GM18498 (cell line): ENCODE results near the gene HEY2.
"Not testable (repeated sequence)": the region's sequence is repeated elsewhere in the genome, so short reads cannot be mapped to it uniquely, and the experiment has no call there.

Source experiments
- ATAC-seq: cut with Tn5 transposase; IDR thresholded peaks from one replicate; pipeline ENCODE4 v1.9.1; 2021; ENCODE audit warnings: mild to moderate bottlenecking, moderate library complexity; ENCODE audit not compliant: unreplicated experiment

HEY2 gene

DNA sequence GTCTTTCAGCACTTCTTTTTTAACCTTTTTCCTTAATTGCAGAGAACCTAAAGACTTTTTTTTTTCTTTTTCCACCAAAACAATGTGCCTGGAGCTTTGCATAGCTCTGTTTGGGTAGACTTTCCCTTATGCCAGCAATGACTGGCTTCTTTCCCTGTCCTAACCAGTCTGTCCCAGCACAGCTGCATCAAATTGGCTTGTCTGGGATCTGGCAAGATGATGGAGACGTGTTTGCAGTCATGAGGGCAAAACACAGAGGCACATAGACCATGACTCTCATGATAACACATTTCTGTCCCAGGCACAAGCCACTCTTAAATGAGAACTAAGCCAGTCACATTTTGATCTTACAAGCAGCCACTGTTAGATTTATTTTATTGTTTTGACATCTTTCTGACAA lies 16.5 kb downstream of the HEY2 start:
- ATAC-seq = no peak

DNA sequence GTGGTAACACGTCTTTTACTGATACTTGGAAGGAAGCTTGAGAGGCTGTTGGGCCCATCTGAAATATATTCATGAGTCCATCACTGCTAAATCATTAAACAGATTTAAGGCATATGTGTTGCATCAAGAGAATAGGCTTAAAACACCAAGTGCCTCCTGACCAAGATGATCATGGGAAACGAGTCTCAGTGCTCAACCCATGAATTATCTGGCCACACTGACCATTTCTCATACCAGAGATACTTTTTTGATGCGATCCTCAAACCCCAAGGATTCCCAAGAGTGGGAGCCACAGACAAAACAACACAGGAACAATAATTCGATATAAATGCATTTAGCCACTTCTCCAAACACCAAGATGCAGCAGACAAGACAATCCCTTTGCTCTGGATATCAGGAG lies 17.2 kb downstream of the HEY2 start:
- no peak for ATAC-seq

DNA sequence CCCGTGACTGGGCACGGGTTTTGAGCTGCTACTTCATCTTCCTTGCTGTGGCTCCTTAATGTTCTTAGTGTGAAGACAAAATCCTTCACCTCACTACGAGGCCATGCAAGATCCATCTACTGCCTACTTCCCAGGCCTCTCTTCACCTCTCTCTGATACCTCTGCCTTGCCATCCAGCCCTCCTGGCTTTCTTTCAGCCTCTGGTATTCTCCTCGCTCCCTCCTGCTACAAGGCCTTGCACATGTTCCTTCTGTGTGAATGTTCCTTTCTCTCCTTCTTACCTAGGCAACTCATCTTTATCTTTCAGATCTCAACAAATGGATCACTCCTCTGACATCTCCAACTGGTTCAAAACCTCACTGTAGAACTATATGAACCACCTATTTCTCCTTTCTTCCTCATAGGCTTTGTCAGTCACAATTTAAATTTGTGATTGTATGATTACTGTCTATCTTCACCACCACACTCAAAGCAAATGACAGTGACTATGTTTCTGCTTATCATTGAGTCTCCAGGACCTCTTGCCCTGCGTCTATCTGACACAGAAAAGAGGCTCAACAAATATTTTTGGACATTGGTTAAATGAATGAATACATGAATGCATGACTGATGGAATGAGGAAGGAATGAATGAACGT lies 19.8 kb downstream of the HEY2 start:
- ATAC-seq = no peak

DNA sequence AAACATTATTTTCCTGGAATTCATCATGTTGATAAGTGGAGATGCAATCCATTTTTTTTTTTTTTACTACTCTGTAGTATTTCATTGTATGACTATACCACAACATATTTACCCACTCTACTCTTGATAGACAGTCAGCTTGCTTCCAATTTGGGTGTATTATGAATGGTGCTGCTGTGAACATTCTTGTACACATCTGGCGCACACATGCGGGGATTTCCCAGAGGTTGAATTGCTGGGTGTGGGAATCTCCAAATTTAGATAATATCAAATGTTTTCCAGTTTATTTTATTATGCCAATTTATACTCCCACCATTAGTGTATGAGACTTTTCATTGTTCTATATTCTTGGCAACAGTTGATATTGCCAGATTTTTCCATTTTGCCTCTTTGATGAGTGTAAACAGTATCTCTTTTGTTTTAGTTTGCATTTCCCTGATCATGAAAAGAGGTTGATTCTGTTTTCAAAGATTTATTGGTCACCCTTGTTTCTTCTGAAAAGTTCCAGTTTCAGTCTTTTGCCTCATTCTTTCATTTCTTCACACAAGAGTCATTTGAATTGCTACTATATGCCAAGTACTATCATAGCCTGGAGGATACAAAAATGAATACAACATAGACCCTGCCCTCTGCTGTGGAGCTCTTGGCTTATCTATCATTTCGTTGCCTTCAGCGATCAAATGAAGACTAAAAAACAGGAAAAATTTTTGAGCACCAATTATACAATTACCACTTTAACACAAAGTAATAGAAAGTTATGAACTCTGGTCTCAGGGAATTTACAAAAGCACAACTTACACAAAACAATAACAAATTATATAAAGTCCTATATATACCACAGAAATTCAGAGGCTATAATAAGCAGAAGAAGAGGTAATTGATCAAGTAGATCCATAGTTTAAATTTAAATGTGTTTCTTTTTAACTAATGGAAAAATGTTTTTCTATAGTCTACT lies 24.2 kb downstream of the HEY2 start:
- no peak for ATAC-seq

DNA sequence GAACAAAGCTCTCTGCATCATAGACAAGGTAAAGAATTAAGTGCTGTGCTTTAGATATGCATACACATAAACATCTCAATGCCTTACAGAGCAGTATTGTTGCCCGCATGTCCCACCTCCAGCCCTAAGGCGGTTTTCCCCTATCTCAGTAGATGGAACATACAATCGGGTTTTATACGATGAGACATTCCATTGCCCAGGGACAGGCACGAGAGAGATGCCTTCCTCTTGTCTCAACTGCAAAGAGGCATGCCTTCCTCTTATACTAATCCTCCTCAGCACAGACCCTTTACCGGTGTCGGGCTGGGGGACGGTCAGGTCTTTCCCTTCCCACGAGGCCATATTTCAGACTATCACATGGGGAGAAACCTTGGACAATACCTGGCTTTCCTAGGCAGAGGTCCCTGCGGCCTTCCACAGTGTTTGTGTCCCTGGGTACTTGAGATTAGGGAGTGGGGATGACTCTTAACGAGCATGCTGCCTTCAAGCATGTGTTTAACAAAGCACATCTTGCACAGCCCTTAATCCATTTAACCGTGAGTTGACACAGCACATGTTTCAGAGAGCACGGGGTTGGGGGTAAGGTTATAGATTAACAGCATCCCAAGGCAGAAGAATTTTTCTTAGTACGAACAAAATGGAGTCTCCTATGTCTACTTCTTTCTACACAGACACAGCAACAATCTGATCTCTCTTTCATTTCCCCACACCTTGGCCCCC lies 26.8 kb downstream of the HEY2 start:
- not testable (repeated sequence) for ATAC-seq

DNA sequence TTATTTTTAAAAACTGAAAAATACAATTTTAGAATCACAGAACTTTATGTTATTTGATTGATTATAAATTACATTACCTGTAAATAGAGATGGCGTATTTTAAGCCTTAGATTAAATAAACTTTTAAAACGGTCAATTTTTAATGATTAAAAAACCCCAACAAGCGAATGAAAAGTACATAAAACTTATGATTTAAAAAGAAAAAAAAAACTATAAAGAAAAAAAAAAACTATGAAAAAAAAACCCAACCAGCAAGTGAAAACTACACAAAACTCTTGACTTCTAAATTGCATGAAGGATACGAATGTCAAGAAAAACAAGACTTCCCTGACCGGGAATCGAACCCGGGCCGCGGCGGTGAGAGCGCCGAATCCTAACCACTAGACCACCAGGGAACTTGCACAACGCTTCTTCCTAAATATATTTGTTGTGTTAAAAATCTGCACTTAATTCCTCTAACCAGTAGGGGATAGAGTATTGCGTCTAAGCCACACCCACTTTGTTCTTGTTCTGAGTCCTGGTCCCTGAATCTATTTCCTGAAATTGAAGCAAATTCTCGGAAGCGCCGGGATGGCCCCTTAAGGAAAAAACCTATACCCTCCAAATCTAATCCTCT lies 30.6 kb downstream of the HEY2 start:
- peak; percentile 81 for ATAC-seq

DNA sequence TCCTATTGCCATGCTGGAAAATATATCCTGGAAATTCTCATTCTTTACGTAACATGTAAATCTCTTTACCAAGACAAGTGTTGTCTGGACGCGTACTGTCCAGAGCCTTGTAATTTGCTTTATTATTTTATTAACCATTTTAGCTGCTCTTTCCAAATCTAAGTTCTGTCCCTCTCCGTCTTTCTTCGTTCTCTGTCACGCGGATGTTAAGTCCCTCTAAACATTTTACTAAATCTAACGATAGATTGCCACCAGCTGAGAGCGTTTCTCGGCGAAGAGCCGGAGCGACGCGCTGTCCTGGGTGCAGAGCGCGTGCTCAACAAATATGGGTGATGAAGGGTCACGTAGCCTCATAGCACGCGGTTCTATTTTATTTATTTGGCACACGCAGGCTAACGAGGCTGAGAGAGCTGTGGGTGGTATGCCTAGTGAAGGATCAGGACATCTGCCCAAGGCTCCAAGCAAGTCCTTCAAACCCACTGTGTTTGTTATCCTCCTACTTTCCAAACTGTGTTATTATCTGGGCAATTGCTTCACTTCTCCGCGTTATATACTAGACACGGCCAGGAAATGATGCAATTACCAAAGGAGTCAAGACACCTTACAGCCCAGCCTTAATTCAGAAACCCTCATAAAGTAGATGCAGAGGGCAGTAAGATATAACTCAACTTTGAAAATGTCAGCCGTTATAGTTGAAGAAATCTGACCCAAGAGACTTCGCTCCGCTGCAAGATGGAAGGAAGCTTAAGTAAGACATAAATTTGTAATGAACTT lies 31.3 kb downstream of the HEY2 start:
- ATAC-seq = peak; percentile 83

DNA sequence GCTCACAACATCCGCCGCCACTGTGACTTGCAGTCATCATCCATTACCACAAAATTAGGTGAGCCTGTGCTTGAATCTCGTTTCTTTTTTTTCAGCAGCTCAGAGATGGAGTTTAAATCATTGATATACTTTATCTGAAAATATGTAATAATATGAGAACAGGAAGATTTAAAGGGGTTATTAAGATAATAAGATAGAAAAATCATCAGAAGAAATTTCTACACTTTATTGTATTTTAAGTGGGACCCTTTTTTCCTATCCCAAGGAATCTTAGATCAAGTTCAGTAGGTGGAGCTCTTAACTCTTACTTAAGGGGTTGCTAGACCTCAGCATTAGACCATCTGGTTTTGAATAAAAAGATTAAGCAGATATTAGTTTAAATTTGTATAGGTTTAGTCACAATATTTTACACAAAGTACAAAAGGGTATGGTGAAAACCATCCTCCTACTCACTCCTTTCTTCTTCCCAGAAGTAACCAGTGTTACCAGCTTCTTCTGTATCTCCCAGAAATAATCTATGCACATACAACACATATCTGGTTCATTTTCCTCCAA lies 32.0 kb downstream of the HEY2 start:
- ATAC-seq = peak; percentile 46

DNA sequence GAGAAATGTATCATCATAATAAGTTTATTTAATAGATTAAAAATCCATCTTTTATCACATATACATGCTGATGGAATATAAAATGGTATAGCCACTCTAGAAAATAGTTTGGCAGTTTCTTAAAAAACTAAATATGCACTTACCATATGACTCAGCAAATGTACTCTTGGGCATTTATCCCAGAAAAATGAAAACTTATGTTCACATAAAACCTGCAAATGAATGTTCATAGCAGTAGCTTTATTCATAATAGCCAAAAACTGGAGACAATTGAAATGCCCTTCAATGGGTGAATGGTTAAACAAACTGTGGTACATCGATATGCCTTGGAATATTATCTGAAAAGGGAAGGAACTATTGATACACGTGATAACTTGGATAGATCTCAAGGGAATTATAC lies 34.9 kb downstream of the HEY2 start:
- no peak for ATAC-seq

DNA sequence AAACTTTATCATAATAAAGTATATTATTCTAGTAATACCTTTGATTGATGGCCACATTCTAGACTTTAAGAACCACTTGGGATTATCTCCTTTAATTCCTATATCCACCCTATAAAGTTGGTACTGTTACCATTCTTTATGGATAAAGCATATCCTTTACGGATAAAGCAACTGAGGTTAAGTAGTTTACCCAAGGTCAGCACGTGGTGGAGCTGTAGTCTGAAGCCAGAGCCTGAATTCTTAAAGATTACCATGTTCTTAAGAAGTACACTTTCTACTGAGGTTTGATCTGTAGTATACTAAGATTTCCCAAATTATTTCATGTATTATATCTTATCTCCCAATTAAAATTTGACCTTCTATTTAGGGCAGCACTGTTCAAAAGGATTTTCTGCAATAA lies 38.4 kb downstream of the HEY2 start:
- no peak for ATAC-seq

DNA sequence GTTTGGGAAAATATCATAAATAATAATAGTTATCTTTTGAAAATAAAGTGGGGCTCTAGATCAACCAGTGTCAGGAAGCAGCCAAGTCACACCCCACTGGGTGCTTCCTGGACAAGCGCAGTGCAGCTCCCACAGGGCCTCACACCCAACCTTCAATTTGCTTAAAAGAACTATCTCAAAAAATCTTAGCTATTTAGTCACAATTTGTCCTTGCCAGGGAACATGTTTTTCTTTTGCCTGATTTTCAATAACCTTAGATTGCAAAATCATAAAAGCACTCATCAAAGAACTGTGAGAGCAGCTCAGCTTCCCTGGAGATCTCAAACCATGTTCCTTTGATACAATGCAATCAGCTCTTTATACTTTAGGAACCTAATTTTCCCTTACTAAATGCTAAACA lies 39.7 kb downstream of the HEY2 start:
- ATAC-seq = no peak

DNA sequence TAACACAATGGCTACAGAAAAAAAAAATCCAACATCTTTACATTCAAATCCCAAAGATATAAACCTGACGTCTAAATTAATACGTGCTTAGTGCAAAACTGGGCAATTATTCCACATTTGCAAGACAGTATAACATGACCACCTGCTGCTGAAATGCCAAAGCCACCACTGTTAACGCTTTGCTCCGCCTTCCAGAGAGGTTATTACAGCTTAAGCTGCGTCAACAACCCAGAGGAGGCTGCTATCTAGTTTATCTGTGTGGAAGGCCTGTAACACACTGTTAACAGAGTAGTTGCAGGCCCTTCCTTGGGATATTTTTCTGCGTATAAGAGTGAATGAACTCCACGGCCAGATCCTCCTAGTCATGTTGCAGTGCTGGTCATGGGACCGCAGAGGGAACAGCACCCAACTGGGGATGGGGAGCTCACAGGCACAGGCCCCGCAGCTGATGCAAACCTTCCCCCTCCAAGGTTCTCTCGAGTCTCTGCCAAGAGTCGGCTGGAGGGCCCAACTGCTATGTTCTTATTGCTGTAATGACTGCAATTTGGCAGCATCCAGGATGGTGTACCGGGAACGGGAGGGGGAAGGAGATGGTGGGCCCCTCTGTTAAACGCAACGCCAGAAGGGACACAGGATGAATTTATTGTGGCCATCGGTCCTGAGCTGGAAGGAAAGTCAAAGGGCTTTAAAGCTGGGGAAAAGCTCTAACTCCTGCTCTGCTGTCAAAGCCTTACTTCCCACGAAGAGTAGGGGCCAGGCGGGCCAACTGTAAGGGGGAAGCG lies 40.3 kb downstream of the HEY2 start:
- ATAC-seq = peak; percentile 13

DNA sequence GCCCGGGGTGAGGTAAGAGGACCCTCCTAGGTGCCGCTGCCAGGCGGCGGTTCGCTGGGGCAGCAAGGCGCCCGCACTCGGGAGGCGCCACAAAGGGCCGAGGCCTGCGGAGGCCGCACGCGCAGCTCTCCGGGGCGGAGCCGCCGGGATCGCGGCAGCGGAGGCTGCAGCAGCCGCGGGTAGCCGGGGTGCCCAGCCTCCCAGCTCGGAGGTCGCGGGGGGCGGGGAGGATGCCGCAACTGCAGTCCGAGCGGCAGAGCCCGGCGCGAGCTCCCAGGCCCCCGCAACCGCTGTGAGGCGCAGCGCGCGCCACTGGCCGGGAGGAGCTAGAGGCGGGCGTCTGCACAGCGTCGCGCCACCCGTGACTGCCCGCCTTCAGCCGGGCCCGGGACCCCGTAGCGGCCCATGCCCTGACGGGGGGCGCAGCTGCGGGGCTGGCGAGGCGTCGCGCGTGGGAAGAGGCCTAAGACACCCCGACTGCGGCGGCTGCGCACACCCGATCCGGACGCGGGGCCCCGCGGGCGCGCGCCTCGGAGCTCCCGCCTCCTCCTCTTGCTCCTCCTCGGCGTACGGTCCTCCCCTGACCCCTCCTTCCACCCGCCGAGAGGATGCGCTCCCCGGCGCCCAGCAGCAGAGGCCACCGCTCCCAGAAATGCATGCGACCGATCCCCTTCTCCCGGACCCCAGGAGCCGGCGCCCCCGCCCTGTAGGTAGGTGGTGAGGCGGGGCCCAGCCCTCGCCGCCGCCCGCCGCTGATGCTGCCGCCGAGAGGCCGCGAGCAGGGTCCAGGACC lies 41.1 kb downstream of the HEY2 start, which contains the start of gene NCOA7:
Gene NCOA7 (plus strand): TSS at position 603 of the 793 bp plus-strand sequence. CDS start 24,395 bp downstream, outside the sequence.
- ATAC-seq = peak; percentile 84

DNA sequence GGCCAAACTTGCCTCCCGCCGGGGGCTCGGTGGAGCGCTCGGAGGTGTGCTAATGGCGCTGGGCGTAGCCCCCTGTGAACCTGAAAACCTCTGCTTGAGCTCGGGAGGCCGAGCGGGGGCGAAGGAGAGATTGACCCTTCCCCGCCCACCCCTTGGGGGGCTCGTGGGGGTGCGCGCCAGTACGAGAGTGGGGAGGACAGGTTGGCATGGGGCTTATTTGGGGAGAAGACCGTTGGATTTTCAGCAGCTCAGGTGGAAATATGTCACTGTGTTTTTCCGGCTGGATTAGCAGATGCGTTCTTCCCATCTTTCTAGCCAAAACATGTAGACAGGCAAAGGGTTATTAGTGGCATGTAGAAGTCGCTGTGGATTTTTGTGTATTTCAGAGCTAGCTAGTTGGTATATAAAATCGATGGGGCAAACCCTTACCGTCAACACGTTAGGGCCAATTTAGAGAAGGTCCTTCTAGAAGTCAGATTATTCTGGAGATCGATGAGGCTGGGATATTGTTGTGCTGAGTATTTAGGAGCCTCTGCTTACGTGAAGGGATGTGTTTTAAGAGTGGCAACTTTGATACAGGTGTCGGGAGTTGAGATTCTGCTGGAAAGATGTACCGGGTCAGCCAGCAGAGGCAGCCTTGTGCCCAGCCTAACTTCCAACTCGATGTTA lies 41.9 kb downstream of the HEY2 start:
- peak; percentile 39 for ATAC-seq

DNA sequence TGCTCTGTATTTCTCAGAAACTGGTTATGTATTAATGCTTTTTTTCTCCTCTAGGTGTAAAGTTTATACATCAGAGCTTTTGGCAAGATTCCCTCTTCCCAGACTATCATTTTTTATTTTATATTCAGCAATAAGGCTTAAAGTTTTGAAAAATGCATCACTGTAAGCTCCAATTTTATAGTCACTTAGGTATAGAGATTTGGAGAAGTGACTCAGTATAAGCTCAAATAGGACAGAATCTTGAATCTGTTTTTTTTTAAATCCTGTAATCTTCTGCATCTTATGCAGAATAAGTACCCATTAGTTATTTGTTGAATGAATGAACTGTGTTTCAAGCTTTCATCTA lies 42.4 kb downstream of the HEY2 start:
- no peak for ATAC-seq

DNA sequence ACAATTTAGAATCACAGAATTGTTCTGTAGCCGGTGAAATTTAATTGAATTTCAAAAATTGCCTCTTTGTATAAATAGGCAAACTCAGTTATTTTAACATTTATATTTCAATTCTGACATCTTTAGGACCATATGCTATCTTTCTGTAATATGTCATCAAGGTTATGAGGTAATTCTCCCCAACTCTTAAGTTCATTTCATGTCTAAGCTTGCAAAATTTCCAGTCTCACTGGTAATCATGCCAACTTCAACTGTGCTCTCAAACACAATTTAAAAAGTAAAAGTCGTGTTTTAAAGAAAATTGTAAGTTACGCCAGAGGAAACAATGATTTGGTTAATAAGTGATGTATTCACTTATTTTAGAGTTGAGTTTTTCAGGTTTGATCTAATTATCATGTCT lies 42.7 kb downstream of the HEY2 start:
- ATAC-seq = no peak

DNA sequence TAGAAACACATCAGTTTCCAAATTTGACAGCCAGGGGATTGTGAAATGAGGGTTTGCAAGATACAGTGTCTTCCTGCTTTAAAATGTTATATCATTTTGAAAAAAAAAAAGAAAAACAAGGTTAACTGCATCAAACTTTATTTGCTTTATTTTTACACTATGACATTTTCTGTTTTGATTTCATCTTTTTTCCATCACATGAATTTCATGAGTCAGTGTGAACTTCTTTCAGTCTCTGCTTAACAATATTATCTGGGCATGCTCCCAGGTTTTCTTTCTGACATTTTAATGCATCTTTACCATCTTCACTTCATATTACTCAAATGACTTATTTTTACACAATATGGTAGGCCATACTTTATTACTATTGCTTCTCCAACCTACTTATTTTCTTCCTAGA lies 43.2 kb downstream of the HEY2 start:
- no peak for ATAC-seq

DNA sequence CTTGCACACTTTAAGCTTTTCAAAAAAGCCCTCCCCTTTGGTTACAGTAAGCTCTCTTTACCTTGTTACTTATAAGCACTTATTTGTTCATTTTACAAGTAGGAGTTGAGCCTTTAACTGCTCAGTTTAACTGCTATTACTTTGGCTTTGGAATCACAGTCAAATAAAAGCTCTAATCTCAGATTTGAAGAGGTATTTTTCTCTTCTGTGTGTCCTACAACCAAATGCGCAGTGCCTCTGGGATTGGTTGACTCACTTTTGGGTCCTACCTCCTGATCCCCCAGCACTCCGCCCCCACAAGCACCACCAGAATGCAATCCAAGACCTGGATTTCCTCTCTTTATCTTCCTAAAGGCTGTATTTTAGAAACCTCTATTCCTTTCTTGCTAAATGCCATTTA lies 43.8 kb downstream of the HEY2 start:
- ATAC-seq = no peak
